Small intestine (tissue), 7 donors: ENCODE results near the gene SLC3A2. TPM values are rescaled to one million over a fixed set of nuclear protein-coding genes. Genes with fewer than 3 reads are reported as not detected.
"Not testable (repeated sequence)": the region's sequence is repeated elsewhere in the genome, so short reads cannot be mapped to it uniquely, and the experiment has no call there.

Experiments
- DNase-seq, 2 donors: peaks; one replicate each; pipeline versions ENCODE4 v3.0.0 to v3.0.0-alpha.2; 2013
- FAIRE-seq: peaks from 2 replicates; lab custom pipeline; 2012; peaks lifted over from hg19 to GRCh38; lab: Jason Lieb, UNC
- H3K27ac ChIP-seq, 3 donors: one replicate each; pipeline ENCODE4 v1.5.1; 2013; ENCODE audit warnings: low read length in 2 of 3, mild to moderate bottlenecking in 2 of 3, control low read depth in 1 of 3, inconsistent platforms in 1 of 3, low read depth in 1 of 3, moderate library complexity in 1 of 3
- H3K27me3 ChIP-seq, 3 donors: one replicate each; pipeline ENCODE4 v1.6.1; 2013; ENCODE audit warnings: low read length in 3 of 3, inconsistent platforms in 1 of 3; ENCODE audit not compliant: control insufficient read depth in 3 of 3, insufficient read depth in 3 of 3
- H3K36me3 ChIP-seq, 3 donors: one replicate each; pipeline ENCODE4 v1.6.1; 2013; ENCODE audit warnings: low read length in 3 of 3, inconsistent platforms in 1 of 3, low read depth in 1 of 3, mild to moderate bottlenecking in 1 of 3, moderate library complexity in 1 of 3; ENCODE audit not compliant: control insufficient read depth in 3 of 3, insufficient read depth in 2 of 3
- H3K4me1 ChIP-seq, 3 donors: one replicate each; pipeline ENCODE4 v1.6.1; 2013; ENCODE audit warnings: low read length in 2 of 3, inconsistent platforms in 1 of 3, low read depth in 1 of 3, mild to moderate bottlenecking in 1 of 3, moderate library complexity in 1 of 3; ENCODE audit not compliant: control insufficient read depth in 3 of 3, insufficient read depth in 2 of 3
- H3K4me3 ChIP-seq, 3 donors: one replicate each; pipeline ENCODE4 v1.5.1; 2013; ENCODE audit warnings: low read length in 3 of 3, control low read depth in 1 of 3, inconsistent platforms in 1 of 3, low read depth in 1 of 3, mild to moderate bottlenecking in 1 of 3, moderate library complexity in 1 of 3
- H3K9me3 ChIP-seq, 2 donors: one replicate each; pipeline ENCODE4 v1.6.1; 2013; ENCODE audit warnings: low read depth in 1 of 2, low read length in 1 of 2; ENCODE audit not compliant: control insufficient read depth in 2 of 2, insufficient read depth in 1 of 2
- WGBS, 3 donors: extraction: QIAGEN DNeasy Blood & Tissue Kit; methylation state at CpG; one replicate each; pipeline ENCODE4 v1.1.7; 2013; 5-methylcytosine and 5-hydroxymethylcytosine counted together
- polyA plus RNA-seq, 4 donors: library from polyadenylated mRNA; stranded (reverse) in 3 of 4; unstranded in 1 of 4; fragments of 200-250 nt in 3 of 4; fragments of 120-200 nt in 1 of 4; gene quantifications; one replicate each; pipeline versions ENCODE4 v1.2.1 to v1.2.3, GENCODE V29; 2013
- donor health status: healthy with polysubstance abuse.
- donor health status: control.
- donor health status: control.
- donor health status: Bipolar disorder and iron deficiency.
- donor health status: healthy.

Gene SLC3A2
- polyA plus RNA-seq, 4 donors: 124 to 200 (median 175) TPM

DNA sequence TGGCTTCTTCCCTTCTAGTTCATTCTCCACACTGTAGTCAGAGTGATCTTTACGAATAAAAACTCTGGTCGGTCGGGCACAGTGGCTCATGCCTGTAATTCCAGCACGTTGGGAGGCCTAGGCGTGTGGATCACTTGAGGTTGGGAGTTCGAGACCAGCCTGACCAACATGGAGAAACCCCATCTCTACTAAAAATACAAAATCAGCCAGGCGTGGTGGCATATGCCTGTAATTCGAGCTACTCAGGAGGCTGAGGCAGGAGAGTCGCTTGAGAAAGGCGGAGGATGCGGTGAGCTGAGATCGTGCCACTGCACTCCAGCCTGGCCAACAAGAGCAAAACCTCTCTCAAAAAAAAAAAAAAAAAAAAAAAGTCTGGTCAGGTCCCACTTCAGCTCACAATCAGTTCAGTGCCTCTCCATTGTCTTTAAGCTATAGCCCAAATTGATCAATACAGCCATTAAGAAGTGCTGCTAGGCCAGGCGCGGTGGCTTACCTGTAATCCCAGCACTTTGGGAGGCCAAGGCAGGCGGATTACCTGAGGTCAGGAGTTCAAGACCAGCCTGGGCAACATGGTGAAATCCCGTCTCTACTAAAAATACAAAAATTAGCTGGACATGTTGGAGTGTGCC is 19.0 kb upstream of the SLC3A2 start:
- H3K4me3 ChIP-seq, H3K9me3 ChIP-seq, H3K27ac ChIP-seq, DNase-seq, H3K36me3 ChIP-seq, FAIRE-seq, H3K27me3 ChIP-seq, H3K4me1 ChIP-seq: not testable (repeated sequence)
- WGBS, 3 donors: 90 to 94% (median 91%) methylated on average over 16 of the region's 16 CpGs

DNA sequence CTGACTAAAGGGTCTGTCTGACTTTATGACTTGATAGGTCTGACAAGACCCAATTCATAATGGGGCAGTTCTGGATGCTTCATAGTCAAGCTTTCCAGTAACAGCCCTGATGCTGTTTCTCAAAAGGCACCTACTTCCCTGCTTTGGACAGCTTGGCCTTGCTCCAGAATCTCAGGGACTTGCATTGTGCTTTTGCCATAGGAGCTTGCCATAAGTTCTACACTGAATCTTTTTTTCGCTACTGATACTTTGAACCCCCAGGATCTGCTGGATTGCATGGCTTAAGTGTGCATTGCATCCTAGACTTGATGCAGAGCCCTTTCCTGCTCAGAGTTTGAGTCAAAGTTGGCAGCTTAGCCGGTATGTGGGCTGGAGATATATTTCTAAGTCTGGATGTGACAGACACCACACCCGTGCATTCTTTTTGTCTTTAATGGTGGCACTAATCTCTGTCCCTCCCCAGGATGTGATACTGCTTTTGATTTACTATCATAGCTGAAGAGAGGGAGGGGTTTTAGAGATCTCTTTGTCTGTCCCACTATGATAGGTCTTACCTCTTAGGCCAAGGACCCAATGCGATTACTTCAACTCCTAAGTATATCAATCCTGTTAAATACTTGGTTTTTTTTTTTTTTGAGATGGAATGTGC is 16.9 kb upstream of the SLC3A2 start:
- WGBS, 3 donors: 76 to 85% (median 82%) methylated on average over 4 of the region's 4 CpGs
- peaks cover 0 to 7% (median 0%) of the 10 kb centered on the region in 3 donors for H3K36me3 ChIP-seq
- FAIRE-seq (no peak), DNase-seq (no peak)
- H3K9me3 ChIP-seq: no peaks in the 10 kb centered on the region
- H3K27ac ChIP-seq: no peak overlapping the region
- no peak overlapping the region for H3K4me3 ChIP-seq
- H3K27me3 ChIP-seq: no peaks in the 10 kb centered on the region
- H3K4me1 ChIP-seq: no peaks in the 10 kb centered on the region

DNA sequence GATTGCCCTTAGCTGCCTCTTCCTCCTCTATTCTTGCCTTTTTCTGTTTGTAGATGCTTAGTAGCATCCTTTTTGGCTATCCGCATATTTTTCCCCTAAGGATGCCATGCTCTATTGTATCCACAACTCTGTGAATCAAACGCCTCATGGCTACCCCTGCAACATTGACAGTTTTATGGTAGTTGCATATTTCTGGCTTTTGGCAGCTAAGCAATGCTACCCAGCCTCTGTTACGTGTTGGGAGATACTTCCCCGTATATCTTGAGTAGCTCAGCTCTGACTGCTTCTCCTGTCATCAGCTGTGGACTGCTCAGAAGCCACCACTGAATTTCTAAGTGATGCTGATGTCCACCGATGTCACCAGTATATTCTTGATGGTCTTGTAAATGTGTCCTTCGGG is 15.1 kb upstream of the SLC3A2 start:
- DNase-seq: no peak
- WGBS, 3 donors: 80 to 84% (median 83%) methylated on average over 6 of the region's 6 CpGs
- H3K27ac ChIP-seq: no peak overlapping the region
- no peaks in the 10 kb centered on the region for H3K9me3 ChIP-seq
- H3K4me3 ChIP-seq: no peak overlapping the region
- no peaks in the 10 kb centered on the region for H3K27me3 ChIP-seq
- H3K4me1 ChIP-seq: no peaks in the 10 kb centered on the region
- H3K36me3 ChIP-seq: peaks cover 0 to 7% (median 0%) of the 10 kb centered on the region in 3 donors
- FAIRE-seq: no peak

DNA sequence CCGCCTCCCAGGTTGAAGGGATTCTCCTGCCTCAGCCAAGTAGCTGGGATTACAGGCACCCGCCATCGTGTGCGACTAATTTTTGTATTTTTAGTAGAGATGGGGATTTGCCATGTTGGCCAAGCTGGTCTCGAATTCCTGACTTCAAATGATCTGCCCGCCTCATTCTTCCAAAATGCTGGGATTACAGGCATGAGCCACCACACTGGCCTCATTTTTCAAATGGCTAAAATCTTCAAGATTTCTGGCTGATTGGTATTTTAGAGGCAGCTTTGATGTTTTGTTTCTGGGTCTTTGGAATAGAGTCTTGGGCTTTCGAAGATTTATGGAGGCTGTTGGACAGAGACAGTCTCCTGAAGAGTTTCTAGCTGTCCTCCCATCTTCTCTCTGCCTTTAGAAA is 5.8 kb upstream of the SLC3A2 start:
- no peak for FAIRE-seq

DNA sequence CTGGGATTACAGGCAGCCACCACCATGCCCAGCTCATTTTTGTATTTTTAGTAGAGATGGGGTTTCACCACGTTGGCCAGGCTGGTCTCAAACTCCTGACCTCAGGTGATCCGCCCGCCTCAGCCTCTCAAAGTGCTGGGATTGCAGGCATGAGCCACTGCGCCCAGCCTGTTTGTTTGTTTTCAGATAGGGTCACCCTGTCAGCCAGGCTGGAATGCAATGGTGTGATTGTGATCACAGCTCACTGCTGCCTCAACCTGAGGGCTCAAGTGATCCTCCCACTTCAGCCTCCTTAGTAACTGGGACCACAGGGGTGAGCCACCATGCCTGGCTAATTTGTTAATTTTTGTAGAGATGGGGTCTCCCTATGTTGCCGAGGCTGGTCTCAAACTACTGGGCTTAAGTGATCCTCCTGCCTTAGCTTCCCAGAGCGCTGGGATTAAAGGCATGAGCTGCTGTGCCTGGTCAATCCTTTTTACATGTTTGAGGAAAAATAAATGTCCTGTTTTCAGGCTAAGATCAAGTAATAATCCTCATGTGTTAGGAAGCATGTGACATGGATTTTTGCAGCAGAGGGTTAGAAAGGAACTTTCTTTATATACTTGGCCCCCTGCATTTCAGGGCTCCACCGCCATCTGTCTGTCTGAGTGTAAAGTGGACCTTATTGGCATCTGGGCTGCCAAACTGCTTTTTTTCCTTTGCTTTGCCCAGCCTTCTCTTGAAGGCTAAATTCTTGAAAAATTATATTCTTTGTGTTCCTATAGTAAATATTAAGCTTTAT is 4.8 kb upstream of the SLC3A2 start:
- H3K27me3 ChIP-seq: no peaks in the 10 kb centered on the region
- H3K4me1 ChIP-seq: peaks cover 0 to 16% (median 6%) of the 10 kb centered on the region in 3 donors
- no peak for DNase-seq
- peaks cover 0 to 29% (median 0%) of the 10 kb centered on the region in 3 donors for H3K36me3 ChIP-seq
- no peak for FAIRE-seq
- no peak overlapping the region for H3K27ac ChIP-seq
- WGBS, 3 donors: 84 to 88% (median 85%) methylated on average over 5 to 7 of the region's 7 CpGs
- H3K4me3 ChIP-seq: no peak overlapping the region
- H3K9me3 ChIP-seq: no peaks in the 10 kb centered on the region

More for the DNA sequence above, 5.8 kb upstream of the SLC3A2 start:
- Histone ChIP-seq H3K4me3 (no peak overlapping the region), H3K4me1 (peaks cover 0 to 9% (median 2%) of the 10 kb centered on the region in 3 donors), H3K27me3 (no peaks in the 10 kb centered on the region), H3K9me3 (no peaks in the 10 kb centered on the region), H3K27ac (no peak overlapping the region), H3K36me3 (peaks cover 0 to 29% (median 0%) of the 10 kb centered on the region in 3 donors)
- DNase-seq: no peak
- WGBS, 3 donors: 95 to 98% (median 97%) methylated on average over 7 of the region's 7 CpGs

DNA sequence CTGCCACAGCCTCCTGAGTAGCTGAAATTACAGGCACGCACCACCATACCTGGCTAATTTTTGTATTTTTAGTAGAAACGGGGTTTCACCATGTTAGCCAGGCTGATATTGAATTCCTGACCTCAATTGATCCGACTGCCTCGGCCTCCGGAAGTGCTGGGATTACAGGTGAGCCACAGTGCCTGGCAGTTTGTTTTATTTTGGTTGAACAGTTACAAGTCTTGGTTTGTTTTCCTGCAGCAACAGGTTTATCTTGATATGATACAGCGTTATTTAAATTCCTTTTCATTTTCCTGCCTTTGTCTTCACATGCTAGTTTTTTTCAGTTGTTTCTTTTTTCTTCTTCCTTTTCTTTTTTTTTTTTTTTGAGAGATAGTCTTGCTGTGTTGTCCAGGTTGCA is 4.0 kb upstream of the SLC3A2 start:
- FAIRE-seq: no peak
- 83 to 91% (median 85%) methylated on average over 6 of the region's 6 CpGs for WGBS, 3 donors

DNA sequence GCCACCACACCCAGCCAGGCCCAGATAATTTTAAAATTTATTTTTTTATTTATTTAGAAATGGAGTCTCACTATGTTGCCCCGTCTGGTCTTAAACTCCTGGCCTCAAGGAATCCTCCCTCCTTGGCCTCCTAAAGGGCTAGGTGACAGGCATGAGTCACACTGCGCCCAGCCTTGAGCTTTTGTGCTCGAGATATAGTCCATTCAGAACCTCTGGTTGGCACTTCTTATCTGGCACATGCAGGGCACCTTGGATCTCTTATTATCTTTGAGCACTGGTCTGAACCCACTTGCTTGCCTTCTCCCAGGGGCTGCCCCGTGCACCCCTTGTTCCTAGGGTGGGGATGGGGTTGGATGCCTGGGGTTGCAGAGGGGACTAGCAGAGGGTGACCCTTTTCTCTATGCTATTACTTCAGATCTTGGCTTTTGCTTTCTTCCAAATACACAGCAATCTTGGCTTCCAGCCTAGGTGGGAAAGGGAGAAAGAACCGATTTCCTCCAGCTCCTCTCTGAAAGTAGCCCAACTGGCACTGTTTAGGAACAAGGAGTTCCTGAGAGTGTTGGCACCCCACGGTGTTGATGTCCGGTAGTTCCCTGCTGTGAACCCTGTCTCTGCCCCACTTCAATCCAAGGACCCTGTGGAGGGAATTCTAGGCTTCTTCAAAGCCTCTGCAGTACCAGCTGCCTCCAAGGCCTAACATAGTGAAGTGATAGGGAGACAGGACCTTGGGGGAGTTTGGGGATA is 1.3 kb upstream of the SLC3A2 start:
- Histone ChIP-seq H3K27ac (peak overlapping the region; percentile 26 to 99 (median 96)), H3K27me3 (no peaks in the 10 kb centered on the region), H3K9me3 (no peaks in the 10 kb centered on the region), H3K36me3 (peaks cover 8 to 38% (median 12%) of the 10 kb centered on the region in 3 donors), H3K4me1 (peaks cover 0 to 34% (median 14%) of the 10 kb centered on the region in 3 donors), H3K4me3 (no peak overlapping the region)
- FAIRE-seq (no peak), DNase-seq (peak in 1 of 2 donors; percentile 1)
- 74 to 78% (median 74%) methylated on average over 7 of the region's 7 CpGs for WGBS, 3 donors

More for the DNA sequence above, 4.0 kb upstream of the SLC3A2 start:
- Histone ChIP-seq H3K27me3 (no peaks in the 10 kb centered on the region), H3K4me1 (peaks cover 0 to 16% (median 6%) of the 10 kb centered on the region in 3 donors), H3K27ac (no peak overlapping the region), H3K36me3 (peaks cover 0 to 28% (median 0%) of the 10 kb centered on the region in 3 donors), H3K4me3 (no peak overlapping the region), H3K9me3 (no peaks in the 10 kb centered on the region)
- DNase-seq: no peak
